Sigmoid colon (tissue), 4 donors: ENCODE data around the gene KLF16.

Source experiments
- EP300 ChIP-seq, 4 donors: sonication (generic); formaldehyde crosslinking; IDR thresholded peaks; one replicate each; pipeline ENCODE4 v1.6.1; 2017; ENCODE audit warnings: antibody characterized with exemption in 4 of 4
- POLR2A ChIP-seq, 2 donors: fragments of 450-650 bp; IDR thresholded peaks; one replicate each; pipeline ENCODE4 v1.6.1; 2016; ENCODE audit warnings: antibody characterized with exemption in 2 of 2, mild to moderate bottlenecking in 2 of 2, moderate library complexity in 2 of 2
- POLR2AphosphoS5 ChIP-seq, 4 donors: sonication (generic); formaldehyde crosslinking; IDR thresholded peaks; one replicate each; pipeline ENCODE4 v1.6.1; 2017; ENCODE audit warnings: antibody characterized with exemption in 4 of 4
- TF ChIP-seq, protein P1 (sequence below), 4 experiments: fragments of 450-650 bp in 3 of 4; fragments of 200-600 bp in 1 of 4; IDR thresholded peaks; one replicate each; pipeline ENCODE4 v1.5.1; 2016 to 2019; ENCODE audit warnings: antibody characterized with exemption in 4 of 4, mild to moderate bottlenecking in 3 of 4, moderate library complexity in 2 of 4

DNA sequence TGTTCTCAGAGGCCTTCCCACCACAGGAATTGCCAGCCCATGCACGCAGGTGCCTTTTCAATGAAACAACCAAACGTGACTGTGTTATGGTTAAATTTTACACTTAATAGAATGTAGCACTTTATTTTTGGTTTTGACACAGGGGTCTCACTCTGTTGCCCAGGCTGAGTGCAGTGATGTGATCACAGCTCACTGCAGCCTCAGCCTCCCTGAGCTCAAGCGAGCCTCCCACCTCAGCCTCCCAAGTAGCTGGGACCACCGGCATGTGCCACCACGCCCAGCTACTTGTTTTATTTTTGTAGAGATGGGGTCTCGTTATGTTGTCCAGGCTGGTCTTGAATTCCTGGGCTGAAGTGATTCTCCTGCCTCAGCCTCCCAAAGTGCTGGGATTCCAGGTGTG, 58.5 kb downstream of the KLF16 start:
- TF ChIP-seq, protein P1, sequence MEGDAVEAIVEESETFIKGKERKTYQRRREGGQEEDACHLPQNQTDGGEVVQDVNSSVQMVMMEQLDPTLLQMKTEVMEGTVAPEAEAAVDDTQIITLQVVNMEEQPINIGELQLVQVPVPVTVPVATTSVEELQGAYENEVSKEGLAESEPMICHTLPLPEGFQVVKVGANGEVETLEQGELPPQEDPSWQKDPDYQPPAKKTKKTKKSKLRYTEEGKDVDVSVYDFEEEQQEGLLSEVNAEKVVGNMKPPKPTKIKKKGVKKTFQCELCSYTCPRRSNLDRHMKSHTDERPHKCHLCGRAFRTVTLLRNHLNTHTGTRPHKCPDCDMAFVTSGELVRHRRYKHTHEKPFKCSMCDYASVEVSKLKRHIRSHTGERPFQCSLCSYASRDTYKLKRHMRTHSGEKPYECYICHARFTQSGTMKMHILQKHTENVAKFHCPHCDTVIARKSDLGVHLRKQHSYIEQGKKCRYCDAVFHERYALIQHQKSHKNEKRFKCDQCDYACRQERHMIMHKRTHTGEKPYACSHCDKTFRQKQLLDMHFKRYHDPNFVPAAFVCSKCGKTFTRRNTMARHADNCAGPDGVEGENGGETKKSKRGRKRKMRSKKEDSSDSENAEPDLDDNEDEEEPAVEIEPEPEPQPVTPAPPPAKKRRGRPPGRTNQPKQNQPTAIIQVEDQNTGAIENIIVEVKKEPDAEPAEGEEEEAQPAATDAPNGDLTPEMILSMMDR (IDR thresholded peaks at IDR 0.05) = no peak
- TF ChIP-seq POLR2A (IDR thresholded peaks at IDR 0.05) (no peak), EP300 (IDR thresholded peaks at IDR 0.05) (no peak), POLR2AphosphoS5 (IDR thresholded peaks at IDR 0.05) (no peak)
